Amniotic epithelial cell (primary cell): ENCODE results near the gene C2CD2.

ENCODE experiments used
- DNase-seq: peaks from one replicate; pipeline ENCODE4 v3.0.0-alpha.2; 2010; ENCODE audit warnings: low read depth

The C2CD2 gene

GRCh38 chr21:41846536-41846935 lies 107.3 kb downstream of the C2CD2 start:
- DNase-seq: no peak

- no peak for DNase-seq
Measured at GRCh38 chr21:41846033-41846317, 107.8 kb downstream of the C2CD2 start.

GRCh38 chr21:41845310-41846032 lies 108.3 kb downstream of the C2CD2 start:
- DNase-seq: no peak

- DNase-seq: no peak
Measured at GRCh38 chr21:41843584-41843983, 110.2 kb downstream of the C2CD2 start.

- no peak for DNase-seq
Measured at GRCh38 chr21:41840880-41841279, 112.9 kb downstream of the C2CD2 start.

GRCh38 chr21:41839387-41840000 lies 114.3 kb downstream of the C2CD2 start:
- DNase-seq: no peak

- no peak for DNase-seq
Measured at GRCh38 chr21:41837756-41838297, 116.0 kb downstream of the C2CD2 start.

GRCh38 chr21:41836166-41837015 lies 117.4 kb downstream of the C2CD2 start:
- DNase-seq: no peak

GRCh38 chr21:41835711-41836154 lies 118.1 kb downstream of the C2CD2 start:
- no peak for DNase-seq
